ENCODE results near the gene ZCWPW1.

- TF ChIP-seq GATA3 (IDR thresholded peaks at IDR 0.05; ENCODE audit: low read depth, low read length), result no peak
- no peak for TF ChIP-seq GATA2 (IDR thresholded peaks at IDR 0.05; ENCODE audit: low read depth, low read length)
Measured at GRCh38 chr7:100432053-100432452, 3.5 kb upstream of the ZCWPW1 start.

Data from SH-SY5Y (cell line).